HG03175 (cell line): ENCODE results near the gene FGGY.
"Not testable (repeated sequence)": the region's sequence is repeated elsewhere in the genome, so short reads cannot be mapped to it uniquely, and the experiment has no call there.

Source experiments
- ATAC-seq: cut with Tn5 transposase; IDR thresholded peaks from one replicate; pipeline ENCODE4 v1.9.1; 2021; ENCODE audit warnings: mild to moderate bottlenecking, moderate library complexity; ENCODE audit not compliant: unreplicated experiment

FGGY gene

GRCh38 chr1:59690171-59690930, 393.5 kb downstream of the FGGY start:
- ATAC-seq: no peak

GRCh38 chr1:59691261-59691660, 394.4 kb downstream of the FGGY start:
- ATAC-seq: no peak

- ATAC-seq: peak; percentile 43
Observed at GRCh38 chr1:59692591-59692990, 395.7 kb downstream of the FGGY start.

- no peak for ATAC-seq
Observed at GRCh38 chr1:59693406-59693805, 396.5 kb downstream of the FGGY start.

GRCh38 chr1:59695252-59695651, 398.4 kb downstream of the FGGY start:
- no peak for ATAC-seq

GRCh38 chr1:59696421-59697115, 399.7 kb downstream of the FGGY start:
- ATAC-seq: peak; percentile 35

GRCh38 chr1:59697150-59697800, 400.4 kb downstream of the FGGY start:
- peak; percentile 78 for ATAC-seq

GRCh38 chr1:59698386-59698785, 401.5 kb downstream of the FGGY start:
- no peak for ATAC-seq

- no peak for ATAC-seq
Observed at GRCh38 chr1:59699227-59699847, 402.4 kb downstream of the FGGY start.

- ATAC-seq: no peak
Observed at GRCh38 chr1:59701376-59701775, 404.5 kb downstream of the FGGY start.

GRCh38 chr1:59703226-59703917, 406.5 kb downstream of the FGGY start:
- no peak for ATAC-seq

GRCh38 chr1:59703918-59704378, 407.1 kb downstream of the FGGY start:
- ATAC-seq: no peak

GRCh38 chr1:59704716-59705115, 407.8 kb downstream of the FGGY start:
- ATAC-seq: no peak

GRCh38 chr1:59705466-59706302, 408.8 kb downstream of the FGGY start:
- no peak for ATAC-seq

GRCh38 chr1:59706303-59706599, 409.4 kb downstream of the FGGY start:
- ATAC-seq: no peak

- no peak for ATAC-seq
Observed at GRCh38 chr1:59707178-59707791, 410.4 kb downstream of the FGGY start.

GRCh38 chr1:59709333-59709732, 412.4 kb downstream of the FGGY start:
- no peak for ATAC-seq

GRCh38 chr1:59710920-59711319, 414.0 kb downstream of the FGGY start:
- ATAC-seq: not testable (repeated sequence)

- ATAC-seq: no peak
Observed at GRCh38 chr1:59714219-59714618, 417.3 kb downstream of the FGGY start.

- no peak for ATAC-seq
Observed at GRCh38 chr1:59714966-59715365, 418.1 kb downstream of the FGGY start.
